Stimulated activated CD8-positive, alpha-beta memory T cell treated with anti-CD3 and anti-CD28 coated beads, Interleukin-15, amount 100 ng/mL, for 1 hour (primary cell): ENCODE measurements around the gene ELL2.

ENCODE experiments used
- DNase-seq: peaks from one replicate; pipeline ENCODE4 v3.0.0-alpha.2; 2020; ENCODE audit warnings: low read depth

ELL2 gene

GRCh38 chr5:95956021-95956899 lies 5.4 kb downstream of the ELL2 start:
- DNase-seq, result no peak

- no peak for DNase-seq
These were observed 6.9 kb downstream of the ELL2 start for GRCh38 chr5:95954716-95955115.

GRCh38 chr5:95953021-95953702 lies 8.5 kb downstream of the ELL2 start:
- DNase-seq, result no peak

GRCh38 chr5:95951916-95952315 lies 9.7 kb downstream of the ELL2 start:
- DNase-seq, result no peak

- no peak for DNase-seq
These were observed 11.8 kb downstream of the ELL2 start for GRCh38 chr5:95949810-95950209.

- DNase-seq, result no peak
These were observed 13.0 kb downstream of the ELL2 start for GRCh38 chr5:95948631-95949030.

- DNase-seq, result no peak
These were observed 15.2 kb downstream of the ELL2 start for GRCh38 chr5:95946451-95946850.

- DNase-seq, result no peak
These were observed 18.7 kb downstream of the ELL2 start for GRCh38 chr5:95942968-95943367.

GRCh38 chr5:95942414-95942813 lies 19.2 kb downstream of the ELL2 start:
- no peak for DNase-seq

- DNase-seq, result no peak
These were observed 19.9 kb downstream of the ELL2 start for GRCh38 chr5:95941756-95942155.

GRCh38 chr5:95940758-95941682 lies 20.6 kb downstream of the ELL2 start:
- no peak for DNase-seq

GRCh38 chr5:95939465-95939864 lies 22.2 kb downstream of the ELL2 start:
- no peak for DNase-seq

- DNase-seq, result no peak
These were observed 22.9 kb downstream of the ELL2 start for GRCh38 chr5:95938766-95939165.

GRCh38 chr5:95938347-95938746 lies 23.3 kb downstream of the ELL2 start:
- no peak for DNase-seq

- no peak for DNase-seq
These were observed 24.0 kb downstream of the ELL2 start for GRCh38 chr5:95937607-95938152.

- DNase-seq, result no peak
These were observed 24.7 kb downstream of the ELL2 start for GRCh38 chr5:95936812-95937397.

- DNase-seq, result no peak
These were observed 26.0 kb downstream of the ELL2 start for GRCh38 chr5:95935553-95936100.

GRCh38 chr5:95934207-95934804 lies 27.3 kb downstream of the ELL2 start:
- DNase-seq, result no peak

- no peak for DNase-seq
These were observed 28.7 kb downstream of the ELL2 start for GRCh38 chr5:95932941-95933340.

- no peak for DNase-seq
These were observed 30.4 kb downstream of the ELL2 start for GRCh38 chr5:95931079-95931833.
